Measurements from ENCODE around the gene FUT9. TPM values are rescaled to one million over a fixed set of nuclear protein-coding genes. Genes with fewer than 3 reads are reported as not detected.

Gene FUT9
- polyA plus RNA-seq, 1 donor (not counting 4 experiments of a cell fraction or from before 2014, with no cell fraction given), result not detected

- Histone ChIP-seq H3K4me3 (ENCODE audit: control insufficient read depth in 2 of 3, extremely low read depth in 1 of 3, insufficient read depth in 2 of 3, low read depth in 1 of 3, low read length in 3 of 3) (no peak overlapping the region), H3K79me2 (ENCODE audit: control insufficient read depth, insufficient read depth, low read length) (no peaks in the 10 kb centered on the region), H3K9me1 (ENCODE audit: control insufficient read depth, extremely low read depth, insufficient read depth, low read length) (no peaks in the 10 kb centered on the region), H3K27ac (ENCODE audit: control insufficient read depth, insufficient read depth, low read length) (no peak overlapping the region), H3K4me2 (ENCODE audit: control insufficient read depth, extremely low read depth, insufficient read depth, low read depth, low read length) (no peak overlapping the region), H3K36me3 (ENCODE audit: control insufficient read depth in 2 of 2, extremely low read depth in 1 of 2, insufficient read depth in 2 of 2, low read length in 2 of 2) (no peaks in the 10 kb centered on the region), H3K27me3 (ENCODE audit: control insufficient read depth, extremely low read depth, insufficient read depth, low read length) (no peaks in the 10 kb centered on the region), H3K9ac (ENCODE audit: control insufficient read depth, extremely low read depth, insufficient read depth, low read length) (no peak overlapping the region), H3K4me1 (ENCODE audit: control insufficient read depth, extremely low read depth, insufficient read depth, low read length) (no peaks in the 10 kb centered on the region), H4K20me1 (ENCODE audit: control insufficient read depth, extremely low read depth, insufficient read depth, low read length) (no peaks in the 10 kb centered on the region), H2AFZ (ENCODE audit: control insufficient read depth, low read length) (no peak overlapping the region), H3K9me3 (ENCODE audit: control insufficient read depth, low read depth, low read length) (no peaks in the 10 kb centered on the region)
- TF ChIP-seq, protein P1, sequence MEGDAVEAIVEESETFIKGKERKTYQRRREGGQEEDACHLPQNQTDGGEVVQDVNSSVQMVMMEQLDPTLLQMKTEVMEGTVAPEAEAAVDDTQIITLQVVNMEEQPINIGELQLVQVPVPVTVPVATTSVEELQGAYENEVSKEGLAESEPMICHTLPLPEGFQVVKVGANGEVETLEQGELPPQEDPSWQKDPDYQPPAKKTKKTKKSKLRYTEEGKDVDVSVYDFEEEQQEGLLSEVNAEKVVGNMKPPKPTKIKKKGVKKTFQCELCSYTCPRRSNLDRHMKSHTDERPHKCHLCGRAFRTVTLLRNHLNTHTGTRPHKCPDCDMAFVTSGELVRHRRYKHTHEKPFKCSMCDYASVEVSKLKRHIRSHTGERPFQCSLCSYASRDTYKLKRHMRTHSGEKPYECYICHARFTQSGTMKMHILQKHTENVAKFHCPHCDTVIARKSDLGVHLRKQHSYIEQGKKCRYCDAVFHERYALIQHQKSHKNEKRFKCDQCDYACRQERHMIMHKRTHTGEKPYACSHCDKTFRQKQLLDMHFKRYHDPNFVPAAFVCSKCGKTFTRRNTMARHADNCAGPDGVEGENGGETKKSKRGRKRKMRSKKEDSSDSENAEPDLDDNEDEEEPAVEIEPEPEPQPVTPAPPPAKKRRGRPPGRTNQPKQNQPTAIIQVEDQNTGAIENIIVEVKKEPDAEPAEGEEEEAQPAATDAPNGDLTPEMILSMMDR (optimal IDR thresholded peaks at IDR 0.05 in 1 of 3, IDR thresholded peaks at IDR 0.05 in 1 of 3, conservative IDR thresholded peaks at IDR 0.05 in 1 of 3; ENCODE audit: extremely low read depth in 1 of 3, insufficient read depth in 2 of 3, low read length in 3 of 3), result no peak
- no peak for TF ChIP-seq EZH2 (IDR thresholded peaks at IDR 0.05; ENCODE audit: low read length)
- DNase-seq (ENCODE audit: low read depth, low spot score) (no peak), FAIRE-seq (no peak)
- dilution Hi-C loops (cut with MboI; ENCODE audit: extremely low pct_ligation_motif_present, low sequenced_read_pairs), result no loop called here
Measured at GRCh38 chr6:96124778-96125177, 109.0 kb downstream of the FUT9 start.

- dilution Hi-C loops (cut with MboI; ENCODE audit: extremely low pct_ligation_motif_present, low sequenced_read_pairs), result no loop called here
- no peak overlapping the region for H3K4me2 ChIP-seq (ENCODE audit: control insufficient read depth, extremely low read depth, insufficient read depth, low read depth, low read length)
Measured at GRCh38 chr6:96138406-96138805, 122.6 kb downstream of the FUT9 start.

More at GRCh38 chr6:96138406-96138805, 122.6 kb downstream of the FUT9 start:
- no peak overlapping the region for H2AFZ ChIP-seq (ENCODE audit: control insufficient read depth, low read length)
- H3K27me3 ChIP-seq (ENCODE audit: control insufficient read depth, extremely low read depth, insufficient read depth, low read length), result no peaks in the 10 kb centered on the region
- H3K4me1 ChIP-seq (ENCODE audit: control insufficient read depth, extremely low read depth, insufficient read depth, low read length), result no peaks in the 10 kb centered on the region
- no peak overlapping the region for H3K4me3 ChIP-seq (ENCODE audit: control insufficient read depth in 2 of 3, extremely low read depth in 1 of 3, insufficient read depth in 2 of 3, low read depth in 1 of 3, low read length in 3 of 3)
- no peaks in the 10 kb centered on the region for H4K20me1 ChIP-seq (ENCODE audit: control insufficient read depth, extremely low read depth, insufficient read depth, low read length)
- no peak overlapping the region for H3K9ac ChIP-seq (ENCODE audit: control insufficient read depth, extremely low read depth, insufficient read depth, low read length)
- TF ChIP-seq, protein P1 (optimal IDR thresholded peaks at IDR 0.05 in 1 of 3, IDR thresholded peaks at IDR 0.05 in 1 of 3, conservative IDR thresholded peaks at IDR 0.05 in 1 of 3; ENCODE audit: extremely low read depth in 1 of 3, insufficient read depth in 2 of 3, low read length in 3 of 3), result no peak
- TF ChIP-seq EZH2 (IDR thresholded peaks at IDR 0.05; ENCODE audit: low read length), result no peak
- no peaks in the 10 kb centered on the region for H3K79me2 ChIP-seq (ENCODE audit: control insufficient read depth, insufficient read depth, low read length)
- FAIRE-seq, result no peak
- DNase-seq (ENCODE audit: low read depth, low spot score), result no peak
- no peaks in the 10 kb centered on the region for H3K36me3 ChIP-seq (ENCODE audit: control insufficient read depth in 2 of 2, extremely low read depth in 1 of 2, insufficient read depth in 2 of 2, low read length in 2 of 2)
- H3K9me1 ChIP-seq (ENCODE audit: control insufficient read depth, extremely low read depth, insufficient read depth, low read length), result no peaks in the 10 kb centered on the region
- H3K9me3 ChIP-seq (ENCODE audit: control insufficient read depth, low read depth, low read length), result no peaks in the 10 kb centered on the region
- H3K27ac ChIP-seq (ENCODE audit: control insufficient read depth, insufficient read depth, low read length), result no peak overlapping the region

Measured in keratinocyte (primary cell).